SK-N-MC (cell line): ENCODE measurements around the gene FAM216A.

ENCODE experiments used
- EZH2 ChIP-seq: fragments of 200-600 bp; sonication (generic); IDR thresholded peaks from one replicate; pipeline ENCODE4 v1.6.1; 2017; ENCODE audit warnings: antibody characterized with exemption
- FOXP2 ChIP-seq: optimal IDR thresholded peaks from 2 replicates; pipeline ENCODE3; 2011; ENCODE audit warnings: mild to moderate bottlenecking, moderate library complexity; ENCODE audit not compliant: insufficient read depth; ENCODE audit errors: extremely low read length, control extremely low read depth
- POLR2AphosphoS5 ChIP-seq: IDR thresholded peaks from 2 replicates; pipeline ENCODE4 v1.6.1; 2012; ENCODE audit warnings: mild to moderate bottlenecking, low read depth, low read length, borderline replicate concordance

- TF ChIP-seq POLR2AphosphoS5 (no peak), EZH2 (no peak), FOXP2 (no peak)
These were observed 44.4 kb upstream of the FAM216A start for GRCh38 chr12:110424237-110424636.
